Loucy (cell line): ENCODE results near the gene P4HB.

Experiments used
- H2AFZ ChIP-seq: fragments of 200-600 bp; sonication (generic); 2 replicates; pipeline ENCODE4 v1.6.0; 2016; ENCODE audit warnings: antibody characterized with exemption, mild to moderate bottlenecking, low read length, moderate library complexity
- H3F3A ChIP-seq: fragments of 200-600 bp; 2 replicates; pipeline ENCODE4 v1.6.0; 2016; ENCODE audit warnings: antibody characterized with exemption, low read depth, mild to moderate bottlenecking
- H3K27me3 ChIP-seq: fragments of 200-600 bp; sonication (generic); 2 replicates; pipeline ENCODE4 v1.6.1; 2014; ENCODE audit warnings: low read length, mild to moderate bottlenecking; ENCODE audit not compliant: insufficient read depth, poor library complexity, severe bottlenecking
- H3K36me3 ChIP-seq: fragments of 200-600 bp; sonication (generic); 2 replicates; pipeline ENCODE4 v1.6.1; 2016; ENCODE audit warnings: low read length; ENCODE audit not compliant: insufficient read depth
- H3K4me1 ChIP-seq: fragments of 200-600 bp; sonication (generic); 2 replicates; pipeline ENCODE4 v1.5.1; 2014; ENCODE audit warnings: low read length, mild to moderate bottlenecking; ENCODE audit not compliant: insufficient read depth, poor library complexity, severe bottlenecking
- H3K4me2 ChIP-seq: fragments of 200-600 bp; sonication (generic); 2 replicates; pipeline ENCODE4 v1.6.0; 2014; ENCODE audit warnings: antibody characterized with exemption, low read length, low read depth, mild to moderate bottlenecking; ENCODE audit not compliant: poor library complexity, severe bottlenecking
- H3K4me3 ChIP-seq: fragments of 200-600 bp; sonication (generic); 2 replicates; pipeline ENCODE4 v1.5.1; 2014; ENCODE audit warnings: low read length, mild to moderate bottlenecking, mixed read lengths; ENCODE audit not compliant: poor library complexity, severe bottlenecking
- H3K79me2 ChIP-seq: fragments of 200-600 bp; sonication (generic); 2 replicates; pipeline ENCODE4 v1.6.1; 2014; ENCODE audit warnings: low read length; ENCODE audit not compliant: insufficient read depth
- H3K9ac ChIP-seq: fragments of 200-600 bp; sonication (generic); 2 replicates; pipeline ENCODE4 v1.6.0; 2014; ENCODE audit warnings: mild to moderate bottlenecking, low read depth, low read length, moderate library complexity; ENCODE audit not compliant: poor library complexity, severe bottlenecking
- H3K9me2 ChIP-seq: fragments of 200-600 bp; sonication (generic); replicated peaks from 2 replicates; pipeline ENCODE4 v1.6.1; 2016; ENCODE audit warnings: low read depth, low read length, mixed read lengths
- H3K9me3 ChIP-seq: fragments of 200-600 bp; sonication (generic); 2 replicates; pipeline ENCODE4 v1.6.1; 2014; ENCODE audit warnings: mild to moderate bottlenecking, antibody characterized with exemption, low read length, low read depth; ENCODE audit not compliant: insufficient read depth
- H4K20me1 ChIP-seq: fragments of 200-600 bp; sonication (generic); 2 replicates; pipeline ENCODE4 v1.6.0; 2014; ENCODE audit warnings: antibody characterized with exemption, low read length, mild to moderate bottlenecking; ENCODE audit not compliant: insufficient read depth, poor library complexity, severe bottlenecking
- EZH2phosphoT487 ChIP-seq: fragments of 200-600 bp; IDR thresholded peaks from 2 replicates; pipeline ENCODE4 v1.6.1; 2018; ENCODE audit warnings: antibody characterized with exemption, mild to moderate bottlenecking, moderate library complexity, borderline replicate concordance
- TF ChIP-seq, protein P1 (sequence below): fragments of 200-600 bp; sonication (generic); conservative IDR thresholded peaks from 2 replicates; pipeline ENCODE4 v1.5.1; 2014; ENCODE audit warnings: mild to moderate bottlenecking, antibody characterized with exemption, low read length

Gene P4HB

DNA sequence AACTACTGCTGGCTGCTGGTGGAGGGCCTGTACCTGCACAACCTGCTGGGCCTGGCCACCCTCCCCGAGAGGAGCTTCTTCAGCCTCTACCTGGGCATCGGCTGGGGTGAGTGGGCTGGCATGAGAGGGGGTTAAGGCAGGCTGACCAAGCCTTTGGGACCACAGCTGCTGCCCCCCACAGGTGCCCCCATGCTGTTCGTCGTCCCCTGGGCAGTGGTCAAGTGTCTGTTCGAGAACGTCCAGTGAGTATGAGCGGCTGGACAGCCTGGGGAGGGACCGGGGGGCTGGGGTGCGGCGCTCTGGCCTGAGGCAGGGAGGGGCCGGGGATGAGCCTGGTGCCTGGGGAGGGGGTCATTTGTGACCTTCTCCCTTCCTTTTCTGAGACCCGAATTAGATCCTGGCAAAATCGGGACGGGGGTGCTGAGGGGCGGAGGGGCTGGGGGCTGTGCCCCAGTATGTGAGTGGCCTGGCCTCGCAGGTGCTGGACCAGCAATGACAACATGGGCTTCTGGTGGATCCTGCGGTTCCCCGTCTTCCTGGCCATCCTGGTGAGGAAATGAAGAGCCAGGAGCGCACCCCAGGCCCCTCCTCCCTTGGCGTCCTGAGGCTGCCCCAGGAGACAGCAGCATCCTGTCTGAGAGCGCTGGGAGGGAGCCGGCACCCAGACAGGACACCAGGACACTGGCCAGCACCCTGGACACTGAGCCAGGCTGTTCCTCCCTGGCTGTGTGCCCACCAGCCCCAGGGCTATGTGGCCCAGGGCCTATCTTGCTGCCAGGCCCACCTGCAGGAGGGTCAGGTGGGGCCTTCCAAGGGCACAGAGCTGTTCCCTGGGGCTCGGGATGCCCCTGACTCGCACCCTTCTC, 48.4 kb downstream of the P4HB start:
- Histone ChIP-seq H3K4me1 (no peaks in the 10 kb centered on the region), H4K20me1 (no peaks in the 10 kb centered on the region), H3K9me3 (no peaks in the 10 kb centered on the region), H3K4me3 (no peak overlapping the region), H3K4me2 (no peak overlapping the region), H3K9ac (no peak overlapping the region), H3K79me2 (no peaks in the 10 kb centered on the region), H3F3A (no peaks in the 10 kb centered on the region), H3K27me3 (no peaks in the 10 kb centered on the region), H2AFZ (no peak overlapping the region), H3K9me2 (no peaks in the 10 kb centered on the region), H3K36me3 (no peaks in the 10 kb centered on the region)
- TF ChIP-seq, protein P1, sequence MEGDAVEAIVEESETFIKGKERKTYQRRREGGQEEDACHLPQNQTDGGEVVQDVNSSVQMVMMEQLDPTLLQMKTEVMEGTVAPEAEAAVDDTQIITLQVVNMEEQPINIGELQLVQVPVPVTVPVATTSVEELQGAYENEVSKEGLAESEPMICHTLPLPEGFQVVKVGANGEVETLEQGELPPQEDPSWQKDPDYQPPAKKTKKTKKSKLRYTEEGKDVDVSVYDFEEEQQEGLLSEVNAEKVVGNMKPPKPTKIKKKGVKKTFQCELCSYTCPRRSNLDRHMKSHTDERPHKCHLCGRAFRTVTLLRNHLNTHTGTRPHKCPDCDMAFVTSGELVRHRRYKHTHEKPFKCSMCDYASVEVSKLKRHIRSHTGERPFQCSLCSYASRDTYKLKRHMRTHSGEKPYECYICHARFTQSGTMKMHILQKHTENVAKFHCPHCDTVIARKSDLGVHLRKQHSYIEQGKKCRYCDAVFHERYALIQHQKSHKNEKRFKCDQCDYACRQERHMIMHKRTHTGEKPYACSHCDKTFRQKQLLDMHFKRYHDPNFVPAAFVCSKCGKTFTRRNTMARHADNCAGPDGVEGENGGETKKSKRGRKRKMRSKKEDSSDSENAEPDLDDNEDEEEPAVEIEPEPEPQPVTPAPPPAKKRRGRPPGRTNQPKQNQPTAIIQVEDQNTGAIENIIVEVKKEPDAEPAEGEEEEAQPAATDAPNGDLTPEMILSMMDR: no peak
- TF ChIP-seq EZH2phosphoT487: no peak

- Histone ChIP-seq H3K9ac (no peak overlapping the region), H3K27me3 (no peaks in the 10 kb centered on the region), H3K9me2 (no peaks in the 10 kb centered on the region), H2AFZ (no peak overlapping the region), H3K9me3 (no peaks in the 10 kb centered on the region), H3K4me2 (no peak overlapping the region), H3K4me3 (no peak overlapping the region), H3K79me2 (no peaks in the 10 kb centered on the region), H3K36me3 (no peaks in the 10 kb centered on the region), H4K20me1 (no peaks in the 10 kb centered on the region), H3F3A (no peaks in the 10 kb centered on the region), H3K4me1 (no peaks in the 10 kb centered on the region)
- no peak for TF ChIP-seq EZH2phosphoT487
- TF ChIP-seq, protein P1: no peak
Observed at GRCh38 chr17:81810892-81811704, 49.2 kb downstream of the P4HB start.

DNA sequence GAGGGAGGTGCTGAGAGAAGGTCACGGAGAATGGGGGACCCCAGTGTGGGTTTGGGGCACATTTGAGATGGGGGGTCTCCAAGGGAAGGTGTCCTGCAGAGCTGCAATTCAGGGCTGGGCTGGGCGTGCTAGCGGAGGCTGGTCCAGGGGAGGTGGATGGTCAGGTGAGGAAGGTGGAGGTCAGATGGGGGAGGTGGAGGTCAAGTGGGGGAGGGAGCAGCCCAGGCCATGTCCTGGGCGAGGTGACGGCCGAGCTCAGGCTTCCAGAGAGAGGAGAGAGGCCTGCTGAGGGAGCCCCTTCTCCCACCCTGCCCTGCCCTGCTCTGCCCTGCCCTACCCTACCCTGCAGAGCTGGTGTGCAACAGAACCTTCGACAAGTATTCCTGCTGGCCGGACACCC, 49.9 kb downstream of the P4HB start:
- Histone ChIP-seq H3K36me3 (no peaks in the 10 kb centered on the region), H3K79me2 (no peaks in the 10 kb centered on the region), H3K27me3 (no peaks in the 10 kb centered on the region), H3K4me3 (no peak overlapping the region), H3K9me3 (no peaks in the 10 kb centered on the region), H3K9ac (no peak overlapping the region), H2AFZ (no peak overlapping the region), H4K20me1 (no peaks in the 10 kb centered on the region), H3K4me1 (no peaks in the 10 kb centered on the region), H3F3A (no peaks in the 10 kb centered on the region), H3K4me2 (no peak overlapping the region), H3K9me2 (no peaks in the 10 kb centered on the region)
- TF ChIP-seq, protein P1: no peak
- no peak for TF ChIP-seq EZH2phosphoT487
